Measurements from ENCODE around the gene FAM222A. TPM values are rescaled to one million over a fixed set of nuclear protein-coding genes. Genes with fewer than 3 reads are reported as not detected.

Gene FAM222A
- total RNA-seq, 4 donors from 2014 or later, result 0.34 to 3.5 (median 1.7) TPM; not detected in 1

GRCh38 chr12:109743076-109743910 is 29.7 kb downstream of the FAM222A start:
- Histone ChIP-seq H3K4me3 (no peak overlapping the region), H3K27me3 (no peaks in the 10 kb centered on the region), H3K9me3 (no peaks in the 10 kb centered on the region), H3K4me1 (no peaks in the 10 kb centered on the region), H3K27ac (no peak overlapping the region), H3K36me3 (no peaks in the 10 kb centered on the region)
- intact Hi-C loops (cut with DNase I; ENCODE audit: low total_unique reads), result no loop called here
- no peak for TF ChIP-seq POLR2A (IDR thresholded peaks at IDR 0.05)
- no peak for TF ChIP-seq CTCF (IDR thresholded peaks at IDR 0.05)
- peak in 1 of 2 donors; percentile 5 for DNase-seq

- intact Hi-C loops (cut with DNase I; ENCODE audit: low total_unique reads), result no loop called here
- Histone ChIP-seq H3K27ac (no peak overlapping the region), H3K4me1 (no peaks in the 10 kb centered on the region), H3K4me3 (no peak overlapping the region), H3K27me3 (no peaks in the 10 kb centered on the region), H3K36me3 (no peaks in the 10 kb centered on the region), H3K9me3 (no peaks in the 10 kb centered on the region)
- DNase-seq, result peak in 1 of 2 donors; percentile 7
- no peak for TF ChIP-seq CTCF (IDR thresholded peaks at IDR 0.05)
- TF ChIP-seq POLR2A (IDR thresholded peaks at IDR 0.05), result no peak
Measured at GRCh38 chr12:109744026-109744425, 30.4 kb downstream of the FAM222A start.

GRCh38 chr12:109744986-109745942 is 31.6 kb downstream of the FAM222A start:
- Histone ChIP-seq H3K36me3 (no peaks in the 10 kb centered on the region), H3K9me3 (no peaks in the 10 kb centered on the region), H3K4me3 (no peak overlapping the region), H3K27me3 (no peaks in the 10 kb centered on the region), H3K4me1 (no peaks in the 10 kb centered on the region), H3K27ac (no peak overlapping the region)
- intact Hi-C loops (cut with DNase I; ENCODE audit: low total_unique reads), result no loop called here
- DNase-seq, result peak in 1 of 2 donors; percentile 3
- TF ChIP-seq POLR2A (IDR thresholded peaks at IDR 0.05) (no peak), CTCF (IDR thresholded peaks at IDR 0.05) (no peak)

- TF ChIP-seq CTCF (IDR thresholded peaks at IDR 0.05) (no peak), POLR2A (IDR thresholded peaks at IDR 0.05) (no peak)
- Histone ChIP-seq H3K36me3 (no peaks in the 10 kb centered on the region), H3K4me3 (no peak overlapping the region), H3K4me1 (no peaks in the 10 kb centered on the region), H3K27me3 (no peaks in the 10 kb centered on the region), H3K27ac (no peak overlapping the region), H3K9me3 (no peaks in the 10 kb centered on the region)
- DNase-seq, result no peak
- intact Hi-C loops (cut with DNase I; ENCODE audit: low total_unique reads), result no loop called here
Measured at GRCh38 chr12:109752117-109753053, 38.8 kb downstream of the FAM222A start.

Data from uterus (tissue), 4 donors.